Fibroblast of mammary gland (primary cell): ENCODE measurements around the gene SLIT1.

Experiments used
- DNase-seq: peaks from one replicate; pipeline ENCODE4 v3.0.0-alpha.2; 2010; ENCODE audit warnings: low read depth
- H3K4me3 ChIP-seq: 2 replicates; pipeline ENCODE4 v1.5.1; 2011; ENCODE audit warnings: low read depth, mild to moderate bottlenecking, low read length, moderate library complexity; ENCODE audit not compliant: control insufficient read depth
- CTCF ChIP-seq: conservative IDR thresholded peaks from 2 replicates; pipeline ENCODE4 v1.5.1; 2011; ENCODE audit warnings: low read depth, low read length, inconsistent platforms; ENCODE audit not compliant: control insufficient read depth, insufficient read depth

The SLIT1 gene

GRCh38 chr10:97106207-97106606 lies 79.6 kb downstream of the SLIT1 start:
- H3K4me3 ChIP-seq, result no peak overlapping the region
- TF ChIP-seq CTCF, result no peak

GRCh38 chr10:97105303-97105702 lies 80.5 kb downstream of the SLIT1 start:
- no peak for DNase-seq
- no peak for TF ChIP-seq CTCF

More at GRCh38 chr10:97106207-97106606, 79.6 kb downstream of the SLIT1 start:
- DNase-seq, result no peak

GRCh38 chr10:97103316-97104080 lies 82.3 kb downstream of the SLIT1 start:
- DNase-seq, result no peak
- no peak overlapping the region for H3K4me3 ChIP-seq
- TF ChIP-seq CTCF, result no peak

More at GRCh38 chr10:97105303-97105702, 80.5 kb downstream of the SLIT1 start:
- no peak overlapping the region for H3K4me3 ChIP-seq

GRCh38 chr10:97102441-97102840 lies 83.3 kb downstream of the SLIT1 start:
- no peak overlapping the region for H3K4me3 ChIP-seq
- DNase-seq, result no peak
- TF ChIP-seq CTCF, result no peak

GRCh38 chr10:97101166-97101940 lies 84.4 kb downstream of the SLIT1 start:
- no peak for TF ChIP-seq CTCF
- no peak for DNase-seq

GRCh38 chr10:97100657-97101056 lies 85.1 kb downstream of the SLIT1 start:
- TF ChIP-seq CTCF, result no peak
- DNase-seq, result no peak
- no peak overlapping the region for H3K4me3 ChIP-seq

More at GRCh38 chr10:97101166-97101940, 84.4 kb downstream of the SLIT1 start:
- H3K4me3 ChIP-seq, result no peak overlapping the region
